ENCODE results near the gene PACSIN3.

- TF ChIP-seq CTCF (IDR thresholded peaks at IDR 0.05) (no peak), POLR2A (IDR thresholded peaks at IDR 0.05) (no peak)
Observed at GRCh38 chr11:47147681-47148080, 38.6 kb downstream of the PACSIN3 start.
